Activated CD4-positive, alpha-beta memory T cell treated with anti-CD3 and anti-CD28 coated beads, Interleukin-2, amount 10 ng/mL, durations not matched to agents 7 days and 5 days (primary cell): Measurements from ENCODE around the gene ZBTB46. TPM values are rescaled to one million over a fixed set of nuclear protein-coding genes. Genes with fewer than 3 reads are reported as not detected.

Experiments
- CTCF ChIA-PET: fragments of 350-600 bp; sonication (Branson Sonifier 250); formaldehyde crosslinking; loops from one replicate; lab custom pipeline; 2021; ENCODE audit warnings: antibody characterized with exemption, inconsistent platforms; lab: Charles Lee
- POLR2A ChIA-PET: fragments of 350-600 bp; sonication (Branson Sonifier 250); formaldehyde crosslinking; loops from one replicate; lab custom pipeline; 2021; ENCODE audit warnings: antibody characterized with exemption; lab: Charles Lee
- DNase-seq: peaks from one replicate; pipeline ENCODE4 v3.0.0-alpha.2; 2020
- H3K27ac Mint-ChIP-seq: one replicate; pipeline ENCODE4 v1.8.0; 2021; ENCODE audit warnings: mild to moderate bottlenecking, mixed read lengths
- H3K27me3 Mint-ChIP-seq: one replicate; pipeline ENCODE4 v1.8.0; 2021; ENCODE audit warnings: mixed read lengths
- H3K36me3 Mint-ChIP-seq: one replicate; pipeline ENCODE4 v1.8.0; 2021; ENCODE audit warnings: low read depth, mixed read lengths
- H3K4me1 Mint-ChIP-seq: one replicate; pipeline ENCODE4 v1.8.0; 2021; ENCODE audit warnings: mixed read lengths
- H3K4me3 Mint-ChIP-seq: one replicate; pipeline ENCODE4 v1.8.0; 2021; ENCODE audit warnings: mild to moderate bottlenecking, mixed read lengths
- H3K9me3 Mint-ChIP-seq: one replicate; pipeline ENCODE4 v1.8.0; 2021; ENCODE audit warnings: mixed read lengths
- total RNA-seq, 2 experiments: library from RNA; stranded (reverse); gene quantifications; one replicate each; pipeline ENCODE4 v1.2.3, GENCODE V29; 2021

The ZBTB46 gene
- total RNA-seq, 2 experiments from 2014 or later = 0.53 to 0.65 TPM

DNA sequence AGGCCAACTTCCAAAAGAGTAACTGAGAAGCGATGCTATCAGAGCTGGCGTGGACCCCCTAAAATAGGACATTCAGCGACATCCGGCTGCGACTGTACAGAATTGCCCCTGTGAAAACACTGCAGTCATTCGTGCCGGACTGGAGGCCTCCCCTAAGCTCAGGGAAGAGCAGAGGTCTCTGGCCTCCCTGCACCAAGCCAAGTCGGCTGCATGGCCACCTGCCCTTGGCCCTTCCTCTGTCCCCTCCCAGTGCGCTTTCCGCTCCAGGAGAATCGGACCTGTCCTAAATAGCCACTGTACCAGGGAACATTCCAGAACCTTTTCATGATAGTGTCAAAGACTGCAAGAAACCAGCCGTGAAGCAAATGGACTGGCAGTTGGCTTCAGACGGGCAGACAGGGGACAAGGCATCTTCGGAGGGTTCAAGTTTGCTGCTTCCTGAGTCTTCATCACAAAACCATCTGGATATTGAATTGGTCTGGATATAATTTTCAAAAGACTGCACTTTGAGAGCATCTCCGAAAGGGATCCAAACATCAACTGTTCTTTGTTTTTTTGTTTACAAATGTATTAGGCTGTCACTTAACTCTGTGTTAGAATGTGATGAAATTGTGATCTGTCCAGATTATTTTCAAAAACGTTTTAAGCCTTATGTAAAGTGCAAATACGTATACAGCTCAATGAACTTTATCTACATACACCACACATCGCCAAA is 75.0 kb downstream of the ZBTB46 start:
- no peaks in the 10 kb centered on the region for H3K36me3 Mint-ChIP-seq
- ChIA-PET POLR2A (interaction anchor here (0.6 kb wide), 1 partner anchor 140 kb away, joined by 3 read pairs; no protein-coding TSS in a partner anchor), CTCF (interaction anchor here (1.6 kb wide), 1 partner anchor 30 kb away, joined by 5 read pairs; no protein-coding TSS in a partner anchor)
- no peaks in the 10 kb centered on the region for H3K9me3 Mint-ChIP-seq
- DNase-seq = no peak
- no peak overlapping the region for H3K4me3 Mint-ChIP-seq
- H3K27ac Mint-ChIP-seq = no peak overlapping the region
- H3K4me1 Mint-ChIP-seq = peaks cover 30% of the 10 kb centered on the region
- peaks cover 16% of the 10 kb centered on the region for H3K27me3 Mint-ChIP-seq

DNA sequence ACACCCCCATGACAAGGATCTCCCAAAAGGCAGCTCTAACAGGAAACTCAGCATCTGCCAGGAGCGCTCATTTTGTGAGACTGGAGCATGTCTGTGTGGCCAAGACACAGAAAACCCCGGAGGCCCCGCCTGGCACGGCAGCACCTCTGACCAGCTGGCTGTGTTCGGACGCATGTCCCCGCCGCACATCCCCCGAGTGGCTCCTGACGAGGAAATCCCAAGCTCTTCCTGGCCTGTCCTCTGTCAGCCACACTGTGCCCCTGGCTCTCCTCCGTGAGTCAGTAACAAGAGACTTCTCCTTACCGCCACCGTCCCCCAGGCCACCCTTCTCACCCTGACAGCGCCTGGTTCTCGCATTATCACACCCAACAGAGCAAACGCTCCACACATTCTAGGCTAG is 77.1 kb downstream of the ZBTB46 start:
- ChIA-PET CTCF (no interaction called here), POLR2A (no interaction called here)
- H3K27me3 Mint-ChIP-seq = peaks cover 8% of the 10 kb centered on the region
- H3K27ac Mint-ChIP-seq = no peak overlapping the region
- no peaks in the 10 kb centered on the region for H3K9me3 Mint-ChIP-seq
- no peak for DNase-seq
- peaks cover 41% of the 10 kb centered on the region for H3K4me1 Mint-ChIP-seq
- H3K36me3 Mint-ChIP-seq = no peaks in the 10 kb centered on the region
- H3K4me3 Mint-ChIP-seq = no peak overlapping the region

DNA sequence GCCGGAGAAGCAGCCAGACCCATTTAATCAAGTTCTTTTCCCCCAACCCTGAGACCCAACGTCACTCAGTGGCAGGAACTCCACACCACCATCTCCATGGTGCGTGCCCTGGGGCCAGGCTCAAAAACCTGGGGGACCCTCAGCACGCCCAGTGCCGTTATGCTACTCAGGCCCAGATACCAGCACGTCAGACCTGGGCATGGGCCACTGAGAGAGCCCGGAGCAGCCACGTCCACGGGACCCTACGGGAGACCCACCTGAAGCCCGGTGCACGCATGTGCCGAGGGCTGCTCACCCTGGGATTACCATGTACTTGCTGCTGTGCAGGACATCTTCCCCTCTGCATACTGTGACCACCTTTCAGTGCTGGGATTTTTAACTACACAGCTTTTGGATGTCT is 77.7 kb downstream of the ZBTB46 start:
- Mint-ChIP-seq H3K4me1 (peaks cover 41% of the 10 kb centered on the region), H3K27me3 (peaks cover 7% of the 10 kb centered on the region), H3K27ac (no peak overlapping the region), H3K36me3 (no peaks in the 10 kb centered on the region), H3K9me3 (no peaks in the 10 kb centered on the region), H3K4me3 (no peak overlapping the region)
- ChIA-PET CTCF (no interaction called here), POLR2A (no interaction called here)
- no peak for DNase-seq

DNA sequence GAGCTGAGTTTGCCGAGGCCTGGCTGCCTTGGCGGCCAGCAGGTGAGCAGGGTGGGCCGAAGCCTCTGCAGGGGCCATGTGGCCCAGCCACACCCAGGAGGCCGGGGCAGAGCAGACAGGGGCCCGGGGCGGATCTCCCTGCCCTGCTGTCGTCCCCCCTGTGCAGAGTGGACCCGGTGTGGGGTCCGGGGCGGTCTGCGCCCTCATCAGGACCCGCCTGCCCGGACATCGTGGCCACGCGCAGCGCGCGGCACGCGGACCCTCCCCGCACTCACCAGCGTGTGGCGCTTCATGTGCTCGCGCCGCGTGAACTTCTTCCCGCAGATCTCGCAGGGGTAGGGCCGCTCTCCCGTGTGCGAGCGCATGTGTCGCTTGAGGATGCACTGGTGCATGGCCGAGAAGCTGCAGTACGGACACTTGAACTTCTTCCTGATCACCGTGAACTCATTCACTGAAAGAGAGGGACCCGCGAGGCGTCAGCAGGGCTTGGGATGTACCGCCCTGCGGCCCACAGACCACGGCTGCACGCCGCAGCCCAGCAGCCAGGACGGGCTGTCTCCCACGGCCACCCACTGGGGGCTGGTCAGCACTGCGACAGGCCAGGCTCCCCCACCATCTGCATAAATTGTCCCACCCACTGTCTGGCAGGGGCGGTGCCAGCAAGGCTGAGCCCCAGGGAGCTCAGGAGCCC is 78.5 kb downstream of the ZBTB46 start:
- ChIA-PET POLR2A (no interaction called here), CTCF (no interaction called here)
- Mint-ChIP-seq H3K9me3 (no peaks in the 10 kb centered on the region), H3K4me1 (peaks cover 38% of the 10 kb centered on the region), H3K27ac (no peak overlapping the region), H3K4me3 (no peak overlapping the region), H3K27me3 (peaks cover 3% of the 10 kb centered on the region), H3K36me3 (no peaks in the 10 kb centered on the region)
- no peak for DNase-seq

DNA sequence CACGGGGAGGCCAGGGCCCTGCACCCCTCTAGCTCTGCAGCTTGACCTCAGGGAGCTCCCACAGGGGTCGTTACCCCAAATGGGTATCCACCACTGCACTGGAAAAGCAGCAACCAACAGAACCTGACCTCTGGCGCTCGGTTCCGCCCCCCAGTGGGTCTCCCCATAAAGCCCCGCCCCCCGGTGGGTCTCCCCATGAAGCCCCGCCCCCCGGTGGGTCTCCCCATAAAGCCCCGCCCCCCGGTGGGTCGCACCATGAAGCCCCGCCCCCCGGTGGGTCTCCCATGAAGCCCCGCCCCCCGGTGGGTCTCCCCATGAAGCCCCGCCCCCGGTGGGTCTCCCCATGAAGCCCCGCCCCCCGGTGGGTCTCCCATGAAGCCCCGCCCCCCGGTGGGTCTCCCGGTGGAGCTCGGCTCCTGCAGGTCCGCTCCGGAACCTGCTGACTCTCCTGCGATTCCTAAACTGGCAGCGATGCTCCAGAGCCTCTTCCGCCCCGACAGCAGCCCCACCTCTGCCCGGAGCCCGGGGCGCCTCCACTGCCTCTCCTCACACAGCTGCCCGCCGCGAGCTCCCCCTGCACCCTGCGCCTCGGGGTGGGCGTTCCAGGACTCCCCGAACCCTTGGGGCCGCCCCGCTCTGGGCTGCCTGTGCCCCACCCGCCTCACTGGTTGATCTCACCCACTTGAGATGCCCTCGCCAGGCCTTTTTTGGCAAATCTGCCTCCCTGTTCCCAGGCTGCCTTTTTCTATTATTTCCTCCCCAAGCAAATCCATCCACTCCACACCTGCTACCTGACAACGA is 79.4 kb downstream of the ZBTB46 start:
- H3K4me3 Mint-ChIP-seq = peak overlapping the region; percentile 51
- H3K4me1 Mint-ChIP-seq = peaks cover 29% of the 10 kb centered on the region
- peak; percentile 44 for DNase-seq
- peaks cover 3% of the 10 kb centered on the region for H3K27me3 Mint-ChIP-seq
- no peaks in the 10 kb centered on the region for H3K9me3 Mint-ChIP-seq
- peak overlapping the region; percentile 87 for H3K27ac Mint-ChIP-seq
- no peaks in the 10 kb centered on the region for H3K36me3 Mint-ChIP-seq
- POLR2A ChIA-PET = interaction anchor here (0.9 to 2.8 kb wide), 5 partner anchors 9 to 112 kb away, joined by 4 to 30 read pairs (median 8); partner anchors contain the start of genes ARFRP1, LIME1 and ZGPAT
- CTCF ChIA-PET = interaction anchor here (1.4 kb wide), 1 partner anchor 109 kb away, joined by 6 read pairs; no protein-coding TSS in a partner anchor

DNA sequence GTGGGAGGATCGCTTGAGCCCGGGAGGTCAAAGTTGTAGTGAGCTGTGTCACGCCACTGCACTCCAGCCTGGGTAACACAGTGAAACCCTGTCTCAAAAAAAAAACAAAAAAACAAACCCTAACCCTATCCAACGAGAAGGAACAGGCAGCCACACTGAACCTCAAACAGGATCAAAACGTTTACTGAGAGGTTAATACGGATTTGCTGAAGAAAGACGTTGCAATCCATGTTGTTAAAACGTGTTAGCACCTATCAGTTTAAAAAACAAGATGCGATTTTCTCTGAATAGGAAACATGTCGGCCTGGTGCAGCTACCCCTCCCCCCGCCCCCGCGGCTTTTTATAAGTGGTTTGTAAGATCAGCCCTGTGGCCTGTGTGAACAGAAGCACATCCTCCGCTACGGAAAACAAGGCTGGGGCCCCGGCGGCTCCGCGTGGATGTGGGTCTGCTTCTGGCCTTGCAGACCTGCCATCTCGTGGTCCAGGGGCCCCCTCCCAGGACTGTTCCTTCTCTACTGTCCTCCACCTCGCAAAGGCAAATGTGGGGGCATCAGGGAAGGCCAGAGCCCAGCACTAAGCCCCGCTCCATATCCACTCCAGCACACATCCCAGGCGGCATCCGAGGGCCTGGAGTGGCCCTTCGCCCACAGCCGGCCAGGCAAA is 80.1 kb downstream of the ZBTB46 start:
- H3K9me3 Mint-ChIP-seq = no peaks in the 10 kb centered on the region
- peak overlapping the region; percentile 51 for H3K4me3 Mint-ChIP-seq
- ChIA-PET CTCF (interaction anchor here (1.1 to 1.4 kb wide), 5 partner anchors 10 to 109 kb away, joined by 3 to 6 read pairs (median 3); partner anchors contain the start of genes ARFRP1, LIME1 and ZGPAT), POLR2A (interaction anchor here (0.6 to 2.8 kb wide), 8 partner anchors 8 to 224 kb away, joined by 3 to 30 read pairs (median 4); partner anchors contain the start of genes ARFRP1, LIME1 and ZGPAT)
- peak; percentile 75 for DNase-seq
- H3K36me3 Mint-ChIP-seq = no peaks in the 10 kb centered on the region
- H3K27me3 Mint-ChIP-seq = peaks cover 3% of the 10 kb centered on the region
- H3K27ac Mint-ChIP-seq = peak overlapping the region; percentile 87
- H3K4me1 Mint-ChIP-seq = peaks cover 22% of the 10 kb centered on the region

DNA sequence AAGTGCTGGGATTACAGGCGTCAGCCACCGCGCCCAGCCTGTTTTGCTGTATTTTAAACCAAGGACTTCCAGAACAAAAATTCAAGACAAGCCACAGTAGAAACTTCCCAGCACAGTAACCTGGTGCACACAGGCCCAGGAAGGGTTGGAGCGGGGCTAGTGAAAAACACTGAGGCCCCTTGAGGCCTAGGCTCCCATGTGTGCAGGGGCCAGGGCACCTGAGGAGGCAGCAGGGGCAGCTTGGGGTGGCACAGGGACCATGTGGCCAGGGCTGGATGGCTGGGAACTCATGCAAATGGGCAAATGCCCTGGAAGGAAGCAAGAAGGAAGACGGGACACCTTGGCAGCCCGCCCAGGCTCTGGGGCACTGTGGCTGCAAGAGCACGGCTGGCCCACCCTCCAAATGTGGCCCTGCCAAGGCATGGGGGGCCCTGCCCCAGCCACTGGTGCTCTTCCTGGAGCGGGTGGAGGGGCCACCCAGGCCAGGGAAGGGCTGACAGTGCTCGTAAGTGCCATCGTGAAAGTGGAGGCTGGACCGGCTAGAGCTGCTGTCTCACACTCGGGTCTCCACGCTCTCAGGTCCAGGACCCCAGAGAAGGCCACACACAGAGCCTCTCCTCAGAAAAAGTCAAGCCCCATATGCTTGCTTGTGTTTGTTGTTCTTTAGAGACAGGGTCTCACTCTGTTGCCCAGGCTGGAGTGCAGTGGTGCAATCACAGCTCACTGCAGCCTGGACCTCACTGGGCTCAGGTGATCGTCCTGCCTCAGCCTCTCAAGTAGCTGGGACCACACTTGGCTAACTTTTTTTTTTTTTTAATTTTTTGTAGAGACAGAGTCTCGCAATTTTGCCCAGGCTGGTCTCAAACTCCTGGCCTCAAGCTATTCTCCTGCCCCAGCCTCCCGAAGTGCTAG is 81.2 kb downstream of the ZBTB46 start:
- H3K4me3 Mint-ChIP-seq = no peak overlapping the region
- H3K4me1 Mint-ChIP-seq = peaks cover 18% of the 10 kb centered on the region
- no peaks in the 10 kb centered on the region for H3K9me3 Mint-ChIP-seq

DNA sequence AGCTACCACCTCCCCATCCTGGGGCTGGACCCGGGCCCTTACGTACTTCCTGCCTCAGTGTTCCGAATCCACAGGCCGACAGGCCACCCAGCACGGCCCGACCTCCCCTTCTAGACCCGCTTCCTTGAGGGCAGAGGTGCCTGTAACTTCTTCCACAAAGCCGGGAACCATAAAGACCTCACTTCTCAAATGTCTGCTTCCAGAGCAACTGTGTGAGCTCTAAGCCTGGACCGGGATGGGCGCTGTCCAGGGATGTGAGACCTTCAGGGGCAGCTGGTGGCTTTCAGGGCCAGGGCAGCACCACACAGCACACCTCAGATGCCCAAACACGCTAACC is 82.2 kb downstream of the ZBTB46 start:
- CTCF ChIA-PET = interaction anchor here (0.6 to 0.9 kb wide), 2 partner anchors 15 to 41 kb away, joined by 3 read pairs; partner anchors contain the start of genes ARFRP1 and ZGPAT
- H3K4me3 Mint-ChIP-seq = no peak overlapping the region
- peaks cover 18% of the 10 kb centered on the region for H3K4me1 Mint-ChIP-seq
- H3K27me3 Mint-ChIP-seq = no peaks in the 10 kb centered on the region
- H3K9me3 Mint-ChIP-seq = no peaks in the 10 kb centered on the region
- no peaks in the 10 kb centered on the region for H3K36me3 Mint-ChIP-seq
- DNase-seq = no peak
- POLR2A ChIA-PET = interaction anchor here (2.8 kb wide), 1 partner anchor 8 kb away, joined by 30 read pairs; no protein-coding TSS in a partner anchor
- H3K27ac Mint-ChIP-seq = no peak overlapping the region

More for the DNA sequence above, 81.2 kb downstream of the ZBTB46 start:
- no peak for DNase-seq
- Mint-ChIP-seq H3K27ac (peak overlapping the region; percentile 87), H3K27me3 (no peaks in the 10 kb centered on the region), H3K36me3 (no peaks in the 10 kb centered on the region)
- ChIA-PET POLR2A (interaction anchor here (0.7 to 2.8 kb wide), 5 partner anchors 9 to 293 kb away, joined by 3 to 30 read pairs (median 8); partner anchors contain the start of genes ARFRP1, LIME1 and ZGPAT), CTCF (interaction anchor here (0.9 to 1.4 kb wide), 6 partner anchors 9 to 108 kb away, joined by 3 to 6 read pairs (median 3); partner anchors contain the start of genes ARFRP1, LIME1 and ZGPAT)

DNA sequence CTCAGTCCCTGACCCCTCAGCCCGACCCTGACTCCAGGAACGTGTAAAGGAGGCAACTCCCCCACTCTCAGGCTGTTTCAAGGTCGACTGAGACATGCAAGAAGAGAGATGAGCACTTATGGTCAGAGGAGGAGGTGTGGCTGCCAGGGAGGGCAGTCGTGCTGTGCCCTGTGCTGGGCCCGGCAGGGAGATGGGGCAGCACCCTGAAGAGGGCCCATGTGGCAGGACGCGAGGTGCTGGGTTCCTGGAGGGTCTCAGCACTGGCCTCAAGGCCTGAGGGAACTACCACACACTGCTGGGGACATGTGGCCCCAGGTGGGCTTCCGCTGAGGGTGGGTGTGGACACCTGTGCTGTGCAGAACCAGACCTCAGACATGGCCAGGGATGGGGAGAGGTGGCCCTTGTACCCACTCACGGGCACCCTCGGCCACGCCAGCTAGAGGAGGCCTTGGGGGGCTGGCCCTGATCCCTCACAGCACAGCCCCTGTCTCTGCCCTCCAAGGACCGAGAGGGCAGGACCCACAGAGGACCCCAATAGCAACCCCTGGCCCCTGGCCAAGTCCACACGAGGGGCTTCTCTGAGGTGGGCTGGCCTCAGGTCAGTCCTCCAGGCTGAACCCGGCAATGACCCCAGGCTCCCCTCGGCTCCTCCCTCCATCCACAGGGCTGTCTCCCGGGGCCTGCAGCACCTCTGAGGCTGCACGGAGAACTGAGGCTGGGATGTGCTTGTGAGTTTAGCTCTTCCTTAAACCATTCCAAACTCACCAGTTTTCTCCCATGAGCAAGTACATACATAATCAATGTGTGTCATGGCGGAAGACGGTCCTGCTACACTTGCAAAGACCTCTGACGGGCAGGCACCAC is 82.8 kb downstream of the ZBTB46 start:
- H3K36me3 Mint-ChIP-seq = peaks cover 2% of the 10 kb centered on the region
- no peak for DNase-seq
- H3K4me1 Mint-ChIP-seq = peaks cover 18% of the 10 kb centered on the region
- H3K4me3 Mint-ChIP-seq = no peak overlapping the region
- POLR2A ChIA-PET = no interaction called here
- H3K27me3 Mint-ChIP-seq = no peaks in the 10 kb centered on the region
- no peaks in the 10 kb centered on the region for H3K9me3 Mint-ChIP-seq
- CTCF ChIA-PET = interaction anchor here (0.6 to 0.9 kb wide), 2 partner anchors 16 to 40 kb away, joined by 3 read pairs; partner anchors contain the start of genes ARFRP1 and ZGPAT
- no peak overlapping the region for H3K27ac Mint-ChIP-seq

DNA sequence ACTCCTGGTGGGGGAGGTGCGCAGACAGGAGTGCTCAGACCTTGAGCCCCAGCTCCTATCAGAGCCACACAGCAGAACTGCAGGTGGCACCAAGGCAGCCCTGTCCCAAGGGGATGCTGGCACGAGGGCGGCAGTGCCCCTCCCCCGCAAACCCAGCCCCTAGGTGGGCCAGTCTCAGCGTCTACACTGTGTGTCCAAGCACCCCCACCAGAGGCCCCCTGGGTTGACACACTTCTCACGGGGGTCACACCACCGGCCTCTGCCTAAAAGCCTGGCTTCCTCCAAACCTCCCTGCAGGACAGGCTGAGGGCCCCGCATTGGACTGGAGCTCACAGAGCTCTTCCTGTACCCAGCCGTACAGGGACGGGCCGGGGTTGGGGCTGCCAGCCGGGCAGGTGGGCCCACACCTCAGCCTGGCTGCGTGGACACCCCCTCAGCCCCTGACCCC is 83.4 kb downstream of the ZBTB46 start:
- no peak overlapping the region for H3K27ac Mint-ChIP-seq
- H3K4me3 Mint-ChIP-seq = no peak overlapping the region
- ChIA-PET POLR2A (no interaction called here), CTCF (no interaction called here)
- peaks cover 18% of the 10 kb centered on the region for H3K4me1 Mint-ChIP-seq
- no peaks in the 10 kb centered on the region for H3K9me3 Mint-ChIP-seq
- peaks cover 4% of the 10 kb centered on the region for H3K36me3 Mint-ChIP-seq
- no peaks in the 10 kb centered on the region for H3K27me3 Mint-ChIP-seq
- DNase-seq = no peak
